Activated B cell treated with CpG ODN at 0.5 μM for 24 hours (primary cell): ENCODE data around the gene FBXO15. TPM values are rescaled to one million over a fixed set of nuclear protein-coding genes. Genes with fewer than 3 reads are reported as not detected.

Experiments
- ATAC-seq: fragments of 200-7000 bp; cut with Tn5 transposase; one replicate; pipeline ENCODE4 v1.10.0; 2021; ENCODE audit warnings: low read depth, mild to moderate bottlenecking, moderate library complexity
- CTCF ChIA-PET: fragments of 350-600 bp; sonication (Branson Sonifier 250); formaldehyde crosslinking; loops from one replicate; lab custom pipeline; 2021; ENCODE audit warnings: antibody characterized with exemption; lab: Charles Lee
- POLR2A ChIA-PET: fragments of 350-600 bp; sonication (Branson Sonifier 250); formaldehyde crosslinking; loops from one replicate; lab custom pipeline; 2021; ENCODE audit warnings: antibody characterized with exemption; lab: Charles Lee
- DNase-seq: peaks from one replicate; pipeline ENCODE4 v3.0.0; 2022
- H3K27ac Mint-ChIP-seq: one replicate; pipeline ENCODE4 v1.8.0; 2020; ENCODE audit warnings: mixed read lengths
- H3K27me3 Mint-ChIP-seq: one replicate; pipeline ENCODE4 v1.8.0; 2021; ENCODE audit warnings: mixed read lengths
- H3K36me3 Mint-ChIP-seq: one replicate; pipeline ENCODE4 v1.8.0; 2021; ENCODE audit warnings: low read depth, mixed read lengths
- H3K4me1 Mint-ChIP-seq: one replicate; pipeline ENCODE4 v1.8.0; 2021; ENCODE audit warnings: mixed read lengths
- H3K4me3 Mint-ChIP-seq: one replicate; pipeline ENCODE4 v1.8.0; 2020; ENCODE audit warnings: mild to moderate bottlenecking, mixed read lengths
- H3K9me3 Mint-ChIP-seq: one replicate; pipeline ENCODE4 v1.8.0; 2020; ENCODE audit warnings: mixed read lengths
- intact Hi-C: fragments of 100-400 bp; cut with micrococcal nuclease; formaldehyde crosslinking; loops from one replicate; pipeline ENCODE4 v1.15.1; 2024
- total RNA-seq: library from RNA; stranded (reverse); gene quantifications from 2 replicates; pipeline ENCODE4 v1.2.3, GENCODE V29; 2022
- TF ChIP-seq, protein P1 (sequence below): fragments of 200-600 bp; IDR thresholded peaks from one replicate; pipeline ENCODE4 v1.8.0; 2022; ENCODE audit warnings: antibody characterized with exemption, mild to moderate bottlenecking

The FBXO15 gene
- total RNA-seq, 1 donor from 2014 or later, result 0.69 TPM

GRCh38 chr18:74040008-74040407, 107.6 kb downstream of the FBXO15 start:
- DNase-seq (no peak), ATAC-seq (no peak)
- POLR2A ChIA-PET, result no interaction called here
- CTCF ChIA-PET, result interaction anchor here (1.0 to 2.3 kb wide), 4 partner anchors 24 to 453 kb away, joined by 4 to 14 read pairs (median 8); no protein-coding TSS in a partner anchor
- Mint-ChIP-seq H3K4me1 (peaks cover 16% of the 10 kb centered on the region), H3K9me3 (no peaks in the 10 kb centered on the region), H3K27ac (no peak overlapping the region), H3K4me3 (no peak overlapping the region), H3K27me3 (no peaks in the 10 kb centered on the region), H3K36me3 (no peaks in the 10 kb centered on the region)
- intact Hi-C loops, result loop anchor here (1.0 kb wide), 4 partner anchors 23 to 302 kb away; no protein-coding TSS in a partner anchor
- TF ChIP-seq, protein P1, sequence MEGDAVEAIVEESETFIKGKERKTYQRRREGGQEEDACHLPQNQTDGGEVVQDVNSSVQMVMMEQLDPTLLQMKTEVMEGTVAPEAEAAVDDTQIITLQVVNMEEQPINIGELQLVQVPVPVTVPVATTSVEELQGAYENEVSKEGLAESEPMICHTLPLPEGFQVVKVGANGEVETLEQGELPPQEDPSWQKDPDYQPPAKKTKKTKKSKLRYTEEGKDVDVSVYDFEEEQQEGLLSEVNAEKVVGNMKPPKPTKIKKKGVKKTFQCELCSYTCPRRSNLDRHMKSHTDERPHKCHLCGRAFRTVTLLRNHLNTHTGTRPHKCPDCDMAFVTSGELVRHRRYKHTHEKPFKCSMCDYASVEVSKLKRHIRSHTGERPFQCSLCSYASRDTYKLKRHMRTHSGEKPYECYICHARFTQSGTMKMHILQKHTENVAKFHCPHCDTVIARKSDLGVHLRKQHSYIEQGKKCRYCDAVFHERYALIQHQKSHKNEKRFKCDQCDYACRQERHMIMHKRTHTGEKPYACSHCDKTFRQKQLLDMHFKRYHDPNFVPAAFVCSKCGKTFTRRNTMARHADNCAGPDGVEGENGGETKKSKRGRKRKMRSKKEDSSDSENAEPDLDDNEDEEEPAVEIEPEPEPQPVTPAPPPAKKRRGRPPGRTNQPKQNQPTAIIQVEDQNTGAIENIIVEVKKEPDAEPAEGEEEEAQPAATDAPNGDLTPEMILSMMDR, result no peak

- DNase-seq (no peak), ATAC-seq (no peak)
- no peak overlapping the region for H3K4me3 Mint-ChIP-seq
- H3K4me1 Mint-ChIP-seq, result no peaks in the 10 kb centered on the region
- TF ChIP-seq, protein P1, result no peak
- peaks cover 6% of the 10 kb centered on the region for H3K9me3 Mint-ChIP-seq
- ChIA-PET CTCF (no interaction called here), POLR2A (no interaction called here)
- peaks cover 6% of the 10 kb centered on the region for H3K27me3 Mint-ChIP-seq
- H3K27ac Mint-ChIP-seq, result no peak overlapping the region
- intact Hi-C loops, result no loop called here
- H3K36me3 Mint-ChIP-seq, result no peaks in the 10 kb centered on the region
Measured at GRCh38 chr18:74029161-74029560, 118.5 kb downstream of the FBXO15 start.

Other genes starting within 250 kb of the FBXO15 start
- gene TIMM21, start 689 bp upstream of the FBXO15 start, total RNA-seq, result 23.3 and 27.0 TPM in 2 replicates
- 46.2 and 47.2 TPM in 2 replicates for gene CYB5A, start 144.1 kb upstream of the FBXO15 start, total RNA-seq
- gene C18orf63, start 168.0 kb upstream of the FBXO15 start, total RNA-seq, result not detected in 2 replicates